ENCODE data around the gene STPG2. TPM values are rescaled to one million over a fixed set of nuclear protein-coding genes. Genes with fewer than 3 reads are reported as not detected.

Gene STPG2
- total and polyA plus RNA-seq, 2 of the 8 experiments (the other 6 are each of a cell fraction or from before 2014, with no cell fraction given): 0.03 TPM; not detected in 1

DNA sequence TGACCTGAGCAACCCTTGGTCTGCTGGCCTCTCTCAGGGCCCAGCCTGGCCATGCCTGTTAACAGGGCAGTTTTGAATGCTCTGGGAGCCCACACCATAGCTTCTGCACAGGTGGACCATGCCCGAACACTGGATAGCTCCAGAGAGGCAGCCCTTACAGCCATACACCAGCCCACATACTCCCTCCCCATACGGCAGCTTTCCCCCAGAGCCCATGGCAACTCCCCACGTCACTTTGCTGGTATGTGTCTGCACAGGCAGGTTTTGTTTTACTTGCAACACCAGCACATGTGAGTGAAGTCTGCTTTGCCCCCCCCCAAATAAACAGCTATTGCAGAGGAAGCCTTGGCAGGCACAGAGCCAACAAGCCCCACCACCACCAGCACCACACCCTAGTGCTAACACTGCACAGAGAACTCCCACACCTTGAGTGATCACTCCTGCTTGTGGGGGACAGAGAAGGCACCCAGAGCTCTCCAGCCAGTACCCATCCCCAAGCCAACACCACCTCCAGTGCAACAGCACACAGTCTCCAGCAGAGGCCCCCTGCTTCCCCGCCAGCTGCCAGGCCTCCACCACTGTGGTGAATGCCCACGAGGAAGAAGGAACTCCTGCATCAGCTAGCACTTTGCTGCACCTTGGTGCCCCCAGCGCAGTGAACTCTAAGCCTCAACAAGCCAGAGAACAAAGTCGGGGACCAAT is 87.3 kb downstream of the STPG2 start:
- no peaks in the 10 kb centered on the region for H3K36me3 ChIP-seq (ENCODE audit: control insufficient read depth in 2 of 4, insufficient read depth in 4 of 4, low read length in 3 of 4)
- H3K79me1 ChIP-seq (ENCODE audit: low read depth, low read length): no peaks in the 10 kb centered on the region
- no peak overlapping the region for H4K91ac ChIP-seq (replicated peaks; ENCODE audit: insufficient read length, low read length)
- no peaks in the 10 kb centered on the region for H3K23me2 ChIP-seq (ENCODE audit: low read depth, low read length)
- peak overlapping the region; percentile 53 for H3K4ac ChIP-seq (replicated peaks; ENCODE audit: insufficient read length, low read depth, low read length)
- H4K5ac ChIP-seq (ENCODE audit: insufficient read length, low read depth, low read length): no peak overlapping the region
- no peak overlapping the region for H3K27ac ChIP-seq (ENCODE audit: low read depth, low read length)
- H3K18ac ChIP-seq (ENCODE audit: extremely low read depth, low read length): no peak overlapping the region
- no peaks in the 10 kb centered on the region for H3K79me2 ChIP-seq (ENCODE audit: control insufficient read depth in 1 of 2, insufficient read depth in 2 of 2, low read length in 2 of 2)
- POLR2A ChIA-PET (ENCODE audit: partially characterized antibody): no interaction called here
- no peak overlapping the region for H3K14ac ChIP-seq (ENCODE audit: insufficient read length)
- H2BK15ac ChIP-seq (ENCODE audit: low read length): no peak overlapping the region
- CTCF ChIA-PET (ENCODE audit: partially characterized antibody): interaction anchor here (0.8 to 2.0 kb wide), 5 partner anchors 9 to 766 kb away, joined by 3 to 6 read pairs (median 3); no protein-coding TSS in a partner anchor
- no peak overlapping the region; the same call in 1 of the 2 replicates for H4K8ac ChIP-seq (ENCODE audit: extremely low read depth, insufficient read depth, low read length)
- no peak overlapping the region for H3K4me2 ChIP-seq (ENCODE audit: insufficient read depth in 1 of 2, low read depth in 2 of 2, low read length in 2 of 2)
- no peaks in the 10 kb centered on the region for H3K27me3 ChIP-seq (replicated peaks in 1 of 4; ENCODE audit: control insufficient read depth in 3 of 4, extremely low read depth in 1 of 4, insufficient read depth in 3 of 4, low read length in 3 of 4)
- H2AFZ ChIP-seq (ENCODE audit: low read length): no peak overlapping the region
- H3K4me1 ChIP-seq (replicated peaks in 1 of 4; ENCODE audit: control insufficient read depth in 3 of 4, insufficient read depth in 4 of 4, low read length in 3 of 4): no peaks in the 10 kb centered on the region
- FAIRE-seq: no peak
- no peak overlapping the region for H2BK120ac ChIP-seq (replicated peaks; ENCODE audit: low read depth, low read length)
- H2BK12ac ChIP-seq (ENCODE audit: low read depth, low read length): no peak overlapping the region
- H2AK5ac ChIP-seq (ENCODE audit: low read depth, low read length): no peak overlapping the region
- no peaks in the 10 kb centered on the region for H4K20me1 ChIP-seq (replicated peaks in 1 of 2; ENCODE audit: control insufficient read depth in 1 of 2, insufficient read depth in 2 of 2, low read length in 2 of 2)
- H2BK20ac ChIP-seq (ENCODE audit: low read length): no peak overlapping the region
- no peak overlapping the region for H3K56ac ChIP-seq (replicated peaks; ENCODE audit: insufficient read length, low read depth, low read length)
- H2BK5ac ChIP-seq (ENCODE audit: low read depth, low read length): no peak overlapping the region
- H3K23ac ChIP-seq (ENCODE audit: insufficient read length): no peak overlapping the region
- H3K9me3 ChIP-seq (ENCODE audit: insufficient read depth in 2 of 2, low read depth in 1 of 2, low read length in 1 of 2): no peaks in the 10 kb centered on the region
- H3K9ac ChIP-seq (replicated peaks in 1 of 4; ENCODE audit: extremely low read depth in 1 of 4, low read depth in 3 of 4, low read length in 3 of 4): no peak overlapping the region
- no peak for DNase-seq (ENCODE audit: low read depth in 1 of 2, low spot score in 2 of 2)
- WGBS, 2 experiments (ENCODE audit: extremely low coverage in 1 of 2, insufficient coverage in 1 of 2, insufficient read length in 1 of 2, insufficient replicate concordance in 2 of 2, low coverage in 1 of 2, low lambda C conversion rate in 2 of 2, missing lambda C conversion rate in 1 of 2): 91% methylated on average over 7 of the region's 7 CpGs; no CpG with 5 or more reads in 1 of the 2 experiments
- H3K4me3 ChIP-seq (ENCODE audit: extremely low read depth in 1 of 4, insufficient read depth in 2 of 4, low read depth in 3 of 4, low read length in 4 of 4): no peak overlapping the region
- TF ChIP-seq FOSL1 (IDR thresholded peaks at IDR 0.05; ENCODE audit: insufficient read depth, low read depth, low read length) (no peak), RAD21 (IDR thresholded peaks at IDR 0.05 in 1 of 2, conservative IDR thresholded peaks at IDR 0.05 in 1 of 2; ENCODE audit: low read depth in 2 of 2, low read length in 2 of 2) (peak in 1 of 2 experiments; percentile 33; a peak in 1 of 4 replicates), CTCF (IDR thresholded peaks at IDR 0.05; ENCODE audit: control extremely low read depth in 1 of 3, insufficient read depth in 1 of 3, low read depth in 1 of 3, low read length in 3 of 3) (peak; percentile 7 to 22 (median 17); a peak in 2 of 4 replicates), USF2 (IDR thresholded peaks at IDR 0.05; ENCODE audit: low read length) (no peak), SIN3A (conservative IDR thresholded peaks at IDR 0.05 in 1 of 2, IDR thresholded peaks at IDR 0.05 in 1 of 2; ENCODE audit: low read depth in 1 of 2, low read length in 2 of 2) (no peak), SRF (IDR thresholded peaks at IDR 0.05; ENCODE audit: low read depth, low read length) (no peak), GTF2F1 (IDR thresholded peaks at IDR 0.05; ENCODE audit: borderline replicate concordance, low read depth, low read length) (no peak)

All from H1 (cell line).